Loucy (cell line): ENCODE data around the gene NRSN1.

ENCODE experiments used
- H2AFZ ChIP-seq: fragments of 200-600 bp; sonication (generic); 2 replicates; pipeline ENCODE4 v1.6.0; 2016; ENCODE audit warnings: antibody characterized with exemption, mild to moderate bottlenecking, low read length, moderate library complexity
- H3F3A ChIP-seq: fragments of 200-600 bp; 2 replicates; pipeline ENCODE4 v1.6.0; 2016; ENCODE audit warnings: antibody characterized with exemption, low read depth, mild to moderate bottlenecking
- H3K27me3 ChIP-seq: fragments of 200-600 bp; sonication (generic); 2 replicates; pipeline ENCODE4 v1.6.1; 2014; ENCODE audit warnings: low read length, mild to moderate bottlenecking; ENCODE audit not compliant: insufficient read depth, poor library complexity, severe bottlenecking
- H3K36me3 ChIP-seq: fragments of 200-600 bp; sonication (generic); 2 replicates; pipeline ENCODE4 v1.6.1; 2016; ENCODE audit warnings: low read length; ENCODE audit not compliant: insufficient read depth
- H3K4me1 ChIP-seq: fragments of 200-600 bp; sonication (generic); 2 replicates; pipeline ENCODE4 v1.5.1; 2014; ENCODE audit warnings: low read length, mild to moderate bottlenecking; ENCODE audit not compliant: insufficient read depth, poor library complexity, severe bottlenecking
- H3K4me2 ChIP-seq: fragments of 200-600 bp; sonication (generic); 2 replicates; pipeline ENCODE4 v1.6.0; 2014; ENCODE audit warnings: antibody characterized with exemption, low read length, low read depth, mild to moderate bottlenecking; ENCODE audit not compliant: poor library complexity, severe bottlenecking
- H3K4me3 ChIP-seq: fragments of 200-600 bp; sonication (generic); 2 replicates; pipeline ENCODE4 v1.5.1; 2014; ENCODE audit warnings: low read length, mild to moderate bottlenecking, mixed read lengths; ENCODE audit not compliant: poor library complexity, severe bottlenecking
- H3K79me2 ChIP-seq: fragments of 200-600 bp; sonication (generic); 2 replicates; pipeline ENCODE4 v1.6.1; 2014; ENCODE audit warnings: low read length; ENCODE audit not compliant: insufficient read depth
- H3K9ac ChIP-seq: fragments of 200-600 bp; sonication (generic); 2 replicates; pipeline ENCODE4 v1.6.0; 2014; ENCODE audit warnings: mild to moderate bottlenecking, low read depth, low read length, moderate library complexity; ENCODE audit not compliant: poor library complexity, severe bottlenecking
- H3K9me2 ChIP-seq: fragments of 200-600 bp; sonication (generic); replicated peaks from 2 replicates; pipeline ENCODE4 v1.6.1; 2016; ENCODE audit warnings: low read depth, low read length, mixed read lengths
- H3K9me3 ChIP-seq: fragments of 200-600 bp; sonication (generic); 2 replicates; pipeline ENCODE4 v1.6.1; 2014; ENCODE audit warnings: mild to moderate bottlenecking, antibody characterized with exemption, low read length, low read depth; ENCODE audit not compliant: insufficient read depth
- H4K20me1 ChIP-seq: fragments of 200-600 bp; sonication (generic); 2 replicates; pipeline ENCODE4 v1.6.0; 2014; ENCODE audit warnings: antibody characterized with exemption, low read length, mild to moderate bottlenecking; ENCODE audit not compliant: insufficient read depth, poor library complexity, severe bottlenecking
- CTCF ChIP-seq: fragments of 200-600 bp; sonication (generic); conservative IDR thresholded peaks from 2 replicates; pipeline ENCODE4 v1.5.1; 2014; ENCODE audit warnings: mild to moderate bottlenecking, antibody characterized with exemption, low read length
- EZH2phosphoT487 ChIP-seq: fragments of 200-600 bp; IDR thresholded peaks from 2 replicates; pipeline ENCODE4 v1.6.1; 2018; ENCODE audit warnings: antibody characterized with exemption, mild to moderate bottlenecking, moderate library complexity, borderline replicate concordance

The NRSN1 gene, protein sequence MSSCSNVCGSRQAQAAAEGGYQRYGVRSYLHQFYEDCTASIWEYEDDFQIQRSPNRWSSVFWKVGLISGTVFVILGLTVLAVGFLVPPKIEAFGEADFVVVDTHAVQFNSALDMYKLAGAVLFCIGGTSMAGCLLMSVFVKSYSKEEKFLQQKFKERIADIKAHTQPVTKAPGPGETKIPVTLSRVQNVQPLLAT

GRCh38 chr6:24125980-24126379 is at the start of gene NRSN1:
Gene NRSN1, plus strand, starts transcription at chr6:24126215. Its CDS starts 8,113 bp downstream, at chr6:24134328.
- Histone ChIP-seq H3K4me2 (no peak within 1 kb of the TSS), H2AFZ (no peak within 1 kb of the TSS), H3K79me2 (no peaks in the 10 kb centered on the region), H3K4me1 (no peaks in the 10 kb centered on the region), H3K27me3 (no peaks in the 10 kb centered on the region), H3K9me3 (no peaks in the 10 kb centered on the region), H3K9ac (no peak within 1 kb of the TSS), H3K9me2 (no peaks in the 10 kb centered on the region), H3F3A (no peaks in the 10 kb centered on the region), H4K20me1 (no peaks in the 10 kb centered on the region), H3K4me3 (no peak within 1 kb of the TSS), H3K36me3 (no peaks in the 10 kb centered on the region)
- TF ChIP-seq EZH2phosphoT487 (no peak), CTCF (no peak)

- no peaks in the 10 kb centered on the region for H4K20me1 ChIP-seq
- no peak overlapping the region for H2AFZ ChIP-seq
- no peak overlapping the region for H3K9ac ChIP-seq
- H3K4me1 ChIP-seq: no peaks in the 10 kb centered on the region
- H3K27me3 ChIP-seq: no peaks in the 10 kb centered on the region
- TF ChIP-seq EZH2phosphoT487: no peak
- TF ChIP-seq CTCF: no peak
- H3K4me3 ChIP-seq: no peak overlapping the region
- H3K9me3 ChIP-seq: no peaks in the 10 kb centered on the region
- H3F3A ChIP-seq: no peaks in the 10 kb centered on the region
- no peaks in the 10 kb centered on the region for H3K9me2 ChIP-seq
- H3K36me3 ChIP-seq: no peaks in the 10 kb centered on the region
- H3K4me2 ChIP-seq: no peak overlapping the region
- no peaks in the 10 kb centered on the region for H3K79me2 ChIP-seq
These were observed 47.8 kb upstream of the NRSN1 start for GRCh38 chr6:24078200-24078599.

- H3K36me3 ChIP-seq: no peaks in the 10 kb centered on the region
- H3F3A ChIP-seq: no peaks in the 10 kb centered on the region
- H3K27me3 ChIP-seq: no peaks in the 10 kb centered on the region
- no peak overlapping the region for H3K9ac ChIP-seq
- H3K79me2 ChIP-seq: no peaks in the 10 kb centered on the region
- H4K20me1 ChIP-seq: no peaks in the 10 kb centered on the region
- no peaks in the 10 kb centered on the region for H3K9me3 ChIP-seq
- no peak overlapping the region for H2AFZ ChIP-seq
- no peaks in the 10 kb centered on the region for H3K9me2 ChIP-seq
- no peak overlapping the region for H3K4me2 ChIP-seq
- H3K4me1 ChIP-seq: no peaks in the 10 kb centered on the region
- no peak overlapping the region for H3K4me3 ChIP-seq
- TF ChIP-seq EZH2phosphoT487 (no peak), CTCF (no peak)
These were observed 46.9 kb upstream of the NRSN1 start for GRCh38 chr6:24079076-24079475.
